Measurements from ENCODE around the gene TMEM117. TPM values are rescaled to one million over a fixed set of nuclear protein-coding genes. Genes with fewer than 3 reads are reported as not detected.

TMEM117 gene
- total and polyA plus RNA-seq, 10 of the 15 experiments (the other 5 are each of a cell fraction or from before 2014, with no cell fraction given) = 3.1 to 8.2 (median 6.1) TPM

- DNase-seq (ENCODE audit: low read depth, low spot score) (no peak), FAIRE-seq (no peak), ATAC-seq (no peak)
- WGBS (ENCODE audit: insufficient coverage, insufficient replicate concordance, low lambda C conversion rate, missing lambda C conversion rate) = 72% methylated on average over 4 of the region's 4 CpGs
- no TSS peak for BruUV-seq (replicated peaks)
- intact Hi-C loops (cut with micrococcal nuclease; ENCODE audit: unreplicated experiment) = no loop called here
- Histone ChIP-seq H3K27ac (ENCODE audit: control insufficient read depth, insufficient read depth) (no peak overlapping the region), H3K9ac (ENCODE audit: control insufficient read depth, insufficient read depth, low read length) (no peak overlapping the region), H3K27me3 (replicated peaks in 1 of 2; ENCODE audit: control insufficient read depth in 2 of 2, insufficient read depth in 2 of 2, low read length in 1 of 2) (no peaks in the 10 kb centered on the region), H3K79me2 (ENCODE audit: control insufficient read depth, insufficient read depth, low read length) (no peaks in the 10 kb centered on the region), H3K36me3 (ENCODE audit: control insufficient read depth in 2 of 2, insufficient read depth in 2 of 2, low read length in 1 of 2) (no peaks in the 10 kb centered on the region), H3K4me3 (no peak overlapping the region), H3K4me1 (ENCODE audit: control insufficient read depth, insufficient read depth, low read length) (no peaks in the 10 kb centered on the region), H2AFZ (ENCODE audit: control insufficient read depth, low read depth, low read length) (no peak overlapping the region), H3K9me3 (replicated peaks; ENCODE audit: control insufficient read depth, insufficient read depth, low read length) (peaks cover 2% of the 10 kb centered on the region; the same call in 1 of the 3 replicates), H4K20me1 (ENCODE audit: control insufficient read depth, insufficient read depth) (no peaks in the 10 kb centered on the region), H3K4me2 (ENCODE audit: control insufficient read depth, insufficient read depth) (no peak overlapping the region)
- in situ Hi-C loops (cut with MboI) = no loop called here
- RAD21 ChIA-PET (ENCODE audit: unreplicated experiment) = no interaction called here
- SMC1A ChIA-PET (ENCODE audit: uncharacterized antibody, unreplicated experiment) = no interaction called here
- CTCF ChIA-PET = no interaction called here
- no peak for TF ChIP-seq RELA (IDR thresholded peaks at IDR 0.05; ENCODE audit: borderline replicate concordance, partially characterized antibody)
- TF ChIP-seq, protein P1, sequence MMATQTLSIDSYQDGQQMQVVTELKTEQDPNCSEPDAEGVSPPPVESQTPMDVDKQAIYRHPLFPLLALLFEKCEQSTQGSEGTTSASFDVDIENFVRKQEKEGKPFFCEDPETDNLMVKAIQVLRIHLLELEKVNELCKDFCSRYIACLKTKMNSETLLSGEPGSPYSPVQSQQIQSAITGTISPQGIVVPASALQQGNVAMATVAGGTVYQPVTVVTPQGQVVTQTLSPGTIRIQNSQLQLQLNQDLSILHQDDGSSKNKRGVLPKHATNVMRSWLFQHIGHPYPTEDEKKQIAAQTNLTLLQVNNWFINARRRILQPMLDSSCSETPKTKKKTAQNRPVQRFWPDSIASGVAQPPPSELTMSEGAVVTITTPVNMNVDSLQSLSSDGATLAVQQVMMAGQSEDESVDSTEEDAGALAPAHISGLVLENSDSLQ (IDR thresholded peaks at IDR 0.05) = no peak
- TF ChIP-seq JUND (IDR thresholded peaks at IDR 0.05; ENCODE audit: low read depth, low read length) = no peak
- no peak for TF ChIP-seq CTCF (IDR thresholded peaks at IDR 0.05 in 2 of 3, conservative IDR thresholded peaks at IDR 0.05 in 1 of 3; ENCODE audit: control insufficient read depth in 2 of 3, extremely low read depth in 1 of 3, insufficient read depth in 1 of 3, low read depth in 3 of 3, low read length in 3 of 3)
- no peak for TF ChIP-seq CBX5 (IDR thresholded peaks at IDR 0.05; ENCODE audit: low read depth)
- no peak for TF ChIP-seq RUNX3 (IDR thresholded peaks at IDR 0.05; ENCODE audit: low read length)
- POLR2A ChIA-PET = no interaction called here
Measured at GRCh38 chr12:44217146-44217883, 381.4 kb downstream of the TMEM117 start.
